ENCODE results near the gene NUF2.
A peak's percentile ranks its signal among the peaks of the same experiment; 100 is the strongest.
"Not testable (repeated sequence)": the region's sequence is repeated elsewhere in the genome, so short reads cannot be mapped to it uniquely, and the experiment has no call there.

Gene NUF2

DNA sequence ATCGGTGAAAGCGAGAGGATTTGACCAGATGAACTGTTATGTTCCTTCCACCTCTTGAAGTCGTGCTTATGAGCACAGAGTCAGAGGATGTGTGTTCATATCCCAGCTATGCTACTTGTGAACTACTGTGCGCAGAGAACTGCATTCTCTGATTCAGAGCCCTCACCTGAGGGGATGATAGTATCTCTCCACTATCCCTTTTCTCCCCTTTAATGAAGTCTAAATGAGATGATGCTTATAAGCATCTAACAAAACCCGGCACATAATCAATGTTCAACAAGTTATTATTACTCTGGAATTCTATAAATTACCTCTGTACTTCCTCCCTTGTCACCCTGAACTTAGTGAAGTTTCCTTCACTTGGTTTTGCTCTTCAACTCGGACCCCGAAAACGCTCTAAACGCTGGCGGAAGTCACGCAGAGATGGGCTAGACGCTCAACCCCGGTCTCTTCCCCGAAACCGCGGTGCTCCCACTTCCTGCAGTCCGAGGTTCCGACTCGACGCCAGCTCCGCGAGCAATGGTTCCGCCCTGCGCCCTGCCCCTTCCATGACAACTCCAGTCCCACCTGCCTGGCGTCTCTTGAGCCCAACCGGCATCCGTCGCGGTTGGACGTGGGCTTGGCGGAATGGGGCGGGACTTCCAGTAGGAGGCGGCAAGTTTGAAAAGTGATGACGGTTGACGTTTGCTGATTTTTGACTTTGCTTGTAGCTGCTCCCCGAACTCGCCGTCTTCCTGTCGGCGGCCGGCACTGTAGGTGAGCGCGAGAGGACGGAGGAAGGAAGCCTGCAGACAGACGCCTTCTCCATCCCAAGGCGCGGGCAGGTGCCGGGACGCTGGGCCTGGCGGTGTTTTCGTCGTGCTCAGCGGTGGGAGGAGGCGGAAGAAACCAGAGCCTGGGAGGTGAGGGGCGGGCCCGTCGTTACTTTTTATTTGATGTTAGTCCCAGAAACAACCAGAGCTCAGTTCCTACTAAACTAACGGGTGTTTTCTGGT, at the start of gene NUF2:
NUF2 (plus strand) TSS at position 644 of the 995 bp plus-strand sequence. CDS start 4,098 bp downstream, outside the sequence.
- no peak for TF ChIP-seq ZNF274 (IDR thresholded peaks at IDR 0.05; ENCODE audit: low read depth, low read length)
- H3K4me3 ChIP-seq (ENCODE audit: low read length), result peak within 1 kb of the TSS; percentile 99

- TF ChIP-seq ZNF274 (IDR thresholded peaks at IDR 0.05; ENCODE audit: low read depth, low read length), result no peak
Measured at GRCh38 chr1:163273766-163274441, 47.9 kb upstream of the NUF2 start.

DNA sequence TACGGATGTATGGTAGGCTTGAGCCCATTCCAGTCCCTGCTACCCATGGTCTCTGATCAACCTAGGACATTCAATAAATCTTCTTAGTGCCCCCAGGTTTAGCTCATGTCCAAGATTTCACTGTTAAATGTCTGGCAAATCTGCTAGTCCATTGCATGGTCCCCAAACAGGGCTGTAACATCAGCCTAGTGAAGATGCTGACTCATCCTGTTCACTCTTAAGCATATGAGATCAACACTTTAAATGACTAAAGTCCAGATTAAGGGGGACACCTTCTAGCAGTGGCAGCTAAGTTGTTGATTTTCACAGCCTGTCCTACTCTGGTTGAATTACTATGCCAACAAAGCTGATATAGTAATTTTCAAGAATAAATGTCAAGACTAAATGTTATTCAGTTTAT, 46.5 kb upstream of the NUF2 start:
- no peak for TF ChIP-seq ZNF274 (IDR thresholded peaks at IDR 0.05; ENCODE audit: low read depth, low read length)
- H3K4me3 ChIP-seq (ENCODE audit: low read length), result no peak overlapping the region

More at GRCh38 chr1:163273766-163274441, 47.9 kb upstream of the NUF2 start:
- H3K4me3 ChIP-seq (ENCODE audit: low read length), result no peak overlapping the region

DNA sequence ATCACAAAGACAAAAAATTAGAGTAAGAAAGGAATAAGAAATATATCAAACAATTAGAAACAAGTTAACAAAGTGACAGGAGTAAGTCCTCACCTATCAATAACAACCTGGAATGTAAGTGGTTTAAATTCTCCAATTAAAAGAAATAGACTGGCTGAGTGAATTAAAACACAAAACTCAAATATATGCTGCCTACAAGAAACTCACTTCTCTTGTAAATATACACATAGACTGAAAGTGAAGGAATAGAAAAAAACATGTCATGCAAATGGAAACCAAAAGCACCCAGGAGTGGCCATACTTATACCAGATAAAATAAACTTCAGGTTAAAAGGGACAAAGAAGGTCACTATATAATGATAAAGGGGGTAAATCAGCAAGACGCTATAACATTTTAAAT, 43.2 kb upstream of the NUF2 start:
- TF ChIP-seq ZNF274 (IDR thresholded peaks at IDR 0.05; ENCODE audit: low read depth, low read length), result no peak
- no peak overlapping the region for H3K4me3 ChIP-seq (ENCODE audit: low read length)

GRCh38 chr1:163284867-163285266, 36.9 kb upstream of the NUF2 start:
- not testable (repeated sequence) for H3K4me3 ChIP-seq (ENCODE audit: low read length)

DNA sequence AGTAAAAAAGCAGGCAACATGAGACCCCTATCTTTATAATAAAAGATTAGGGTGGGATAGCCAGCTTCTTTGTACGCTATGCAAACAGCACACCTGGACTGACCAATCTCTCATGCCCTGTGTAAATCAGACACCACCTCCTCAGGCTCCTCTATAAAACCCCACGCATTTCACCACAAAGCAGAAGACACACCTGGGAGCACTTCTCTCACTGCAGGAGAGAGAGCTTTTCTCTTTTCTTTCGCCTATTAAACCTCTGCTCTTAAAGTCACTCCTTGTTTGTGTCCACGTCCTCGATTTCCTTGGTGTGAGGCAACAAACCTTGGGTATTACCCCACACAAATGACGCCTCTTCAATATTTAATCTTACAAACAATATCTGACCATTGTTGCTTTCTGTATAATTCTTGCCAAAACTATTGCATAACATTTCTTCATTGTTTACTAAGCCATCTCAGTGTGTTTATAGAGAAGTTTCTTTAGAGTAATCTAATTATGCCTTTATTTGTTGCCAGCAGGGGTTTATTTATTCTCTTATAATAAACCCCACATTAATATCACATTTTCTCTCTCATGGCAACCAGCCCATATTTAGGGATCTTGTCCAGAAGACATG, 31.6 kb upstream of the NUF2 start:
- no peak for TF ChIP-seq ZNF274 (IDR thresholded peaks at IDR 0.05; ENCODE audit: low read depth, low read length)
- no peak overlapping the region for H3K4me3 ChIP-seq (ENCODE audit: low read length)

- no peak overlapping the region for H3K4me3 ChIP-seq (ENCODE audit: low read length)
- no peak for TF ChIP-seq ZNF274 (IDR thresholded peaks at IDR 0.05; ENCODE audit: low read depth, low read length)
Measured at GRCh38 chr1:163291461-163291860, 30.3 kb upstream of the NUF2 start.

GRCh38 chr1:163292153-163292552, 29.6 kb upstream of the NUF2 start:
- not testable (repeated sequence) for H3K4me3 ChIP-seq (ENCODE audit: low read length)

DNA sequence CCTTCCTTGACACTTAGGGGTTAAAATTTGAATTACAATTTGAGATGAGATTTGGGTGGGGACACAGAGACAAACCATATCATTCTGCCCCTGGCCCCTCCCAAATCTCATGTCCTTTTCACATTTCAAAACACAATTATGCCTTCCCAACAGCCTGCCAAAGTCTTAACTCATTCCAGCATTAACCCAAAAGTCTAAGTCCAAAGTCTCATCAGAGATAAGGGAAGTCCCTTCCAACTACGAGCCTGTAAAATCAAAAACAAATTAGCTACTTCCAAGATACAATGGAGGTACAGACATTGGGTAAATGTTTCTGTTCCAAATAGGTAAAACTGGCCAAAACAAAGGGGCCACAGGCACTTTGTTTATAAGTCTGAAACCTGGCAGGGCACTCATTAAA, 28.3 kb upstream of the NUF2 start:
- H3K4me3 ChIP-seq (ENCODE audit: low read length), result not testable (repeated sequence)

DNA sequence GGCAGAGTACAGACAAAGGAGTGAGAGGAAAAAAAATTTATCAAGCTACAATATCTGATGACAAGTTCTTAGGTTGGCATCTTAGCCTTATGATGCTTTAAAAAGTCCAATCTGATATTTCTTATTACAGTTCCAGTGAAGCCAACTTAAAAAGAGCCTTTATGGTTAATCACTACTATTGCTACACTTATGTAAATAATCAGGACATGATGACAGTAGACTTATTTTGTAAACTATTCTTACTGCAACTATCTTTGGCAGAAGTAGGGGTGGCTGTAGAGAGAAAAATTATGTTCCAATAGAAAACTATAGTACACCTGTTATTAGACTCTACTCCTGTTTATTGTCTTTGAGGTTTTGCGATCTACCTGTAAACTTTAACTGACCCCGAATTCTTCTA, 25.8 kb upstream of the NUF2 start:
- TF ChIP-seq ZNF274 (IDR thresholded peaks at IDR 0.05; ENCODE audit: low read depth, low read length), result no peak
- H3K4me3 ChIP-seq (ENCODE audit: low read length), result no peak overlapping the region

GRCh38 chr1:163296504-163297263, 25.1 kb upstream of the NUF2 start:
- no peak for TF ChIP-seq ZNF274 (IDR thresholded peaks at IDR 0.05; ENCODE audit: low read depth, low read length)
- H3K4me3 ChIP-seq (ENCODE audit: low read length), result no peak overlapping the region

DNA sequence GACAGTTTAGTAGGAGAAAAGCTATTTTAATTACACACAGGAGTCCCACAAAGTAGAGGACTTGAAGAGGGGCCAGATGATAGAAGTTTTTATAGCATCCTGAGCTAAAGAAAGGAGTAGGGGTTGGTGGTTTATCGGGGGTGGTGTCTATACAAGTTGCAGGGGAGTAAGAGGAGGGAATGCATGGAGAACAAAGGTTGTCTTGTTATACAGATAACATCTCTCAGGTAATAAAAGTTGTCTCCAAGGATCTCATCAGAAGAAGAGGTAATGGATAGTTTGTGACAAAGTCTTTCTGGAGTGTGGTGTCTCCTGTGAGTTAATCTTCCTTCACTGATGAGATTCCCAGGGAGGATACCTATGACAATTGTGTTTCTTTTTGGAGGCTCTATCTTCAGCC, 23.4 kb upstream of the NUF2 start:
- TF ChIP-seq ZNF274 (IDR thresholded peaks at IDR 0.05; ENCODE audit: low read depth, low read length), result no peak
- no peak overlapping the region for H3K4me3 ChIP-seq (ENCODE audit: low read length)

GRCh38 chr1:163300568-163300967, 21.2 kb upstream of the NUF2 start:
- TF ChIP-seq ZNF274 (IDR thresholded peaks at IDR 0.05; ENCODE audit: low read depth, low read length), result no peak
- no peak overlapping the region for H3K4me3 ChIP-seq (ENCODE audit: low read length)

DNA sequence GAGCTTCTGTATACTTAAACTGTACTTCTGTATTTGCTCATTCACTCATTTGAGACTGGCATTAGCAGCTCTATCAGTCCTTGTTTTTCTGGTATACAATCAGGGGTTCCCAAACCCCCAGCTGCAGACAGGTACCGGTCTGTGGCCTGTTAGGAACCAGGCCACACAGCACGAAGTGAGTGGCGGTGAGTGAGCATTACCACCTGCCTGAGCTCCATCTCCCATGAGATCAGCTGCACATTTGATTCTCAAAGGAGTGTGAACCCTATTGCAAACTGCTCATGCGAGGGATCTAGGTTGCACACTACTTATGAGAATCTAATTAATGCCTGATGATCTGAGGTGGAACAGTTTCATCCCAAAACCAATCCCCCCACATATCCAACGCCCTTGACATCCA, 18.2 kb upstream of the NUF2 start:
- H3K4me3 ChIP-seq (ENCODE audit: low read length), result no peak overlapping the region
- no peak for TF ChIP-seq ZNF274 (IDR thresholded peaks at IDR 0.05; ENCODE audit: low read depth, low read length)
